PFSK-1 (cell line): ENCODE measurements around the gene DMAC2.

ENCODE experiments used
- FOXP2 ChIP-seq: optimal IDR thresholded peaks from 2 replicates; pipeline ENCODE3; 2011; ENCODE audit warnings: borderline replicate concordance, control low read depth, inconsistent platforms; ENCODE audit not compliant: insufficient read depth; ENCODE audit errors: extremely low read length, extremely low read depth
- POLR2AphosphoS5 ChIP-seq: IDR thresholded peaks from 2 replicates; pipeline ENCODE4 v1.6.1; 2012; ENCODE audit warnings: low read depth, mild to moderate bottlenecking, control low read depth, low read length, moderate library complexity
- SIN3A ChIP-seq: IDR thresholded peaks from 2 replicates; pipeline ENCODE4 v1.6.1; 2012; ENCODE audit warnings: mild to moderate bottlenecking, low read length, moderate library complexity, borderline replicate concordance; ENCODE audit not compliant: insufficient read depth
- TAF1 ChIP-seq: IDR thresholded peaks from 2 replicates; pipeline ENCODE4 v1.6.1; 2012; ENCODE audit warnings: low read length, control low read depth, borderline replicate concordance; ENCODE audit not compliant: insufficient read depth
- TF ChIP-seq, protein P1 (sequence below), 2 experiments: IDR thresholded peaks; 2 replicates each; pipeline versions ENCODE4 v1.6.1 to v1.8.0; 2011 to 2012; ENCODE audit warnings: low read depth in 2 of 2, low read length in 2 of 2, control low read depth in 1 of 2, inconsistent platforms in 1 of 2, mild to moderate bottlenecking in 1 of 2, moderate library complexity in 1 of 2; ENCODE audit not compliant: insufficient read depth in 1 of 2

- TF ChIP-seq TAF1 (no peak), SIN3A (no peak), POLR2AphosphoS5 (no peak), FOXP2 (no peak)
- TF ChIP-seq, protein P1, sequence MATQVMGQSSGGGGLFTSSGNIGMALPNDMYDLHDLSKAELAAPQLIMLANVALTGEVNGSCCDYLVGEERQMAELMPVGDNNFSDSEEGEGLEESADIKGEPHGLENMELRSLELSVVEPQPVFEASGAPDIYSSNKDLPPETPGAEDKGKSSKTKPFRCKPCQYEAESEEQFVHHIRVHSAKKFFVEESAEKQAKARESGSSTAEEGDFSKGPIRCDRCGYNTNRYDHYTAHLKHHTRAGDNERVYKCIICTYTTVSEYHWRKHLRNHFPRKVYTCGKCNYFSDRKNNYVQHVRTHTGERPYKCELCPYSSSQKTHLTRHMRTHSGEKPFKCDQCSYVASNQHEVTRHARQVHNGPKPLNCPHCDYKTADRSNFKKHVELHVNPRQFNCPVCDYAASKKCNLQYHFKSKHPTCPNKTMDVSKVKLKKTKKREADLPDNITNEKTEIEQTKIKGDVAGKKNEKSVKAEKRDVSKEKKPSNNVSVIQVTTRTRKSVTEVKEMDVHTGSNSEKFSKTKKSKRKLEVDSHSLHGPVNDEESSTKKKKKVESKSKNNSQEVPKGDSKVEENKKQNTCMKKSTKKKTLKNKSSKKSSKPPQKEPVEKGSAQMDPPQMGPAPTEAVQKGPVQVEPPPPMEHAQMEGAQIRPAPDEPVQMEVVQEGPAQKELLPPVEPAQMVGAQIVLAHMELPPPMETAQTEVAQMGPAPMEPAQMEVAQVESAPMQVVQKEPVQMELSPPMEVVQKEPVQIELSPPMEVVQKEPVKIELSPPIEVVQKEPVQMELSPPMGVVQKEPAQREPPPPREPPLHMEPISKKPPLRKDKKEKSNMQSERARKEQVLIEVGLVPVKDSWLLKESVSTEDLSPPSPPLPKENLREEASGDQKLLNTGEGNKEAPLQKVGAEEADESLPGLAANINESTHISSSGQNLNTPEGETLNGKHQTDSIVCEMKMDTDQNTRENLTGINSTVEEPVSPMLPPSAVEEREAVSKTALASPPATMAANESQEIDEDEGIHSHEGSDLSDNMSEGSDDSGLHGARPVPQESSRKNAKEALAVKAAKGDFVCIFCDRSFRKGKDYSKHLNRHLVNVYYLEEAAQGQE (IDR thresholded peaks at IDR 0.05; ENCODE audit: insufficient read depth in 1 of 2, low read depth in 2 of 2, low read length in 2 of 2) = no peak
Measured at GRCh38 chr19:41399525-41399924, 40.2 kb downstream of the DMAC2 start.
